SK-N-SH (cell line): ENCODE measurements around the gene INTS6. TPM values are rescaled to one million over a fixed set of nuclear protein-coding genes. Genes with fewer than 3 reads are reported as not detected.

ENCODE experiments used
- CTCF ChIA-PET: fragments of 300-600, 350-600 bp; formaldehyde crosslinking; extraction: SDS; loops from one replicate; lab custom pipeline; 2021; lab: Yijun Ruan, JAX
- POLR2A ChIA-PET: fragments of 350-600 bp; sonication (Branson Sonifier 250); formaldehyde crosslinking; extraction: SDS; loops from one replicate; lab custom pipeline; 2020; ENCODE audit warnings: antibody characterized with exemption, inconsistent platforms; lab: Yijun Ruan, JAX
- DNase-seq: peaks from one replicate; pipeline ENCODE4 v3.0.0; 2012
- H2AFZ ChIP-seq: fragments of 200-600 bp; sonication (generic); 2 replicates; pipeline ENCODE4 v1.8.1; 2016; ENCODE audit warnings: antibody characterized with exemption, mild to moderate bottlenecking, low read depth
- H3F3A ChIP-seq: fragments of 200-600 bp; sonication (generic); replicated peaks from 2 replicates; pipeline ENCODE3; 2016; ENCODE audit warnings: antibody characterized with exemption, mild to moderate bottlenecking; ENCODE audit not compliant: insufficient read depth
- H3K27ac ChIP-seq, 2 experiments: fragments of 200-500 bp in 1 of 2; fragments of 200-600 bp in 1 of 2; sonication (Bioruptor generic) in 1 of 2; sonication (generic), shearing (Covaris generic) in 1 of 2; 2 replicates each; pipeline versions ENCODE4 v1.5.1 to v1.6.1; 2014 to 2016; ENCODE audit warnings: low read depth in 2 of 2, inconsistent platforms in 1 of 2, low read length in 1 of 2, mild to moderate bottlenecking in 1 of 2, mixed read lengths in 1 of 2
- H3K27me3 ChIP-seq: fragments of 200-600 bp; sonication (generic), shearing (Covaris generic); 2 replicates; pipeline ENCODE4 v1.6.1; 2016; ENCODE audit warnings: mixed run types; ENCODE audit not compliant: insufficient read depth
- H3K36me3 ChIP-seq, 2 experiments: fragments of 200-500 bp in 1 of 2; fragments of 200-600 bp in 1 of 2; sonication (Bioruptor generic) in 1 of 2; sonication (generic) in 1 of 2; replicated peaks in 1 of 2; 2 replicates each; pipeline versions ENCODE3 to v1.5.1; 2014 to 2016; ENCODE audit warnings: low read length in 1 of 2, mild to moderate bottlenecking in 1 of 2; ENCODE audit not compliant: insufficient read depth in 2 of 2, control insufficient read depth in 1 of 2
- H3K4me1 ChIP-seq, 2 experiments: fragments of 200-500 bp in 1 of 2; fragments of 200-600 bp in 1 of 2; sonication (Bioruptor generic) in 1 of 2; sonication (generic), shearing (Covaris generic) in 1 of 2; 2 replicates each; pipeline versions ENCODE4 v1.5.1 to v1.6.1; 2014 to 2016; ENCODE audit warnings: low read depth in 1 of 2, low read length in 1 of 2, mixed run types in 1 of 2; ENCODE audit not compliant: insufficient read depth in 2 of 2, control insufficient read depth in 1 of 2
- H3K4me2 ChIP-seq: fragments of 200-600 bp; sonication (generic), shearing (Covaris generic); 2 replicates; pipeline ENCODE4 v1.6.1; 2017; ENCODE audit warnings: mixed run types
- H3K4me3 ChIP-seq, 2 experiments: fragments of 200-500 bp in 1 of 2; fragments of 200-600 bp in 1 of 2; sonication (Bioruptor generic) in 1 of 2; sonication (generic), shearing (Covaris generic) in 1 of 2; 2 replicates each; pipeline versions ENCODE4 v1.5.1 to v1.8.1; 2014 to 2016; ENCODE audit warnings: low read depth in 2 of 2, inconsistent platforms in 1 of 2, low read length in 1 of 2, mild to moderate bottlenecking in 1 of 2, mixed read lengths in 1 of 2, moderate library complexity in 1 of 2
- H3K79me2 ChIP-seq: fragments of 200-600 bp; sonication (generic); 2 replicates; pipeline ENCODE4 v1.8.1; 2017; ENCODE audit warnings: mild to moderate bottlenecking; ENCODE audit not compliant: insufficient read depth
- H3K9ac ChIP-seq: fragments of 200-600 bp; sonication (generic); 2 replicates; pipeline ENCODE4 v1.6.1; 2017; ENCODE audit warnings: mixed run types
- H3K9me2 ChIP-seq: fragments of 200-600 bp; sonication (generic); 2 replicates; pipeline ENCODE4 v1.6.1; 2017; ENCODE audit warnings: mixed run types
- H3K9me3 ChIP-seq: fragments of 200-600 bp; sonication (generic); 2 replicates; pipeline ENCODE4 v1.6.1; 2017; ENCODE audit warnings: mixed run types, mild to moderate bottlenecking, moderate library complexity
- H4K20me1 ChIP-seq: fragments of 200-600 bp; sonication (generic); 2 replicates; pipeline ENCODE4 v1.6.1; 2017; ENCODE audit warnings: mild to moderate bottlenecking, mixed run types; ENCODE audit not compliant: insufficient read depth
- EP300 ChIP-seq, 2 experiments: IDR thresholded peaks; 2 replicates each; pipeline versions ENCODE4 v1.4.0 to v1.6.1; 2012; ENCODE audit warnings: borderline replicate concordance in 1 of 2, low read depth in 1 of 2, low read length in 1 of 2
- FOSL2 ChIP-seq: IDR thresholded peaks from 2 replicates; pipeline ENCODE4 v1.4.0; 2012; ENCODE audit warnings: low read depth, mild to moderate bottlenecking, moderate library complexity, borderline replicate concordance
- FOXJ3 ChIP-seq: sonication (generic); formaldehyde crosslinking; IDR thresholded peaks from 2 replicates; pipeline ENCODE4 v1.5.1; 2020; ENCODE audit warnings: mild to moderate bottlenecking, missing genetic modification reagents
- GATA2 ChIP-seq: sonication (generic); formaldehyde crosslinking; IDR thresholded peaks from 2 replicates; pipeline ENCODE4 v1.5.0; 2020; ENCODE audit warnings: mild to moderate bottlenecking, missing genetic modification reagents
- MEF2A ChIP-seq: IDR thresholded peaks from 2 replicates; pipeline ENCODE4 v1.4.0; 2012; ENCODE audit warnings: low read depth, borderline replicate concordance
- POLR2AphosphoS5 ChIP-seq: IDR thresholded peaks from 2 replicates; pipeline ENCODE4 v1.6.1; 2012; ENCODE audit warnings: low read depth, low read length
- RFX5 ChIP-seq: IDR thresholded peaks from 2 replicates; pipeline ENCODE4 v1.6.1; 2012; ENCODE audit warnings: mild to moderate bottlenecking, improper control_type of control experiment, low read length
- WGBS: methylation state at CpG from one replicate; pipeline ENCODE4 v1.1.6; 2017; ENCODE audit warnings: low lambda C conversion rate; 5-methylcytosine and 5-hydroxymethylcytosine counted together
- polyA plus RNA-seq, 3 experiments: library from polyadenylated mRNA; depleted of rRNA; stranded (reverse); fragments of >200 nt; gene quantifications; 2 replicates each; pipeline ENCODE4 v1.2.3, GENCODE V29; 2012
- TF ChIP-seq, protein P1 (sequence below): fragments of 200-600 bp; sonication (generic); IDR thresholded peaks from 2 replicates; pipeline ENCODE4 v1.6.1; 2017; ENCODE audit warnings: antibody characterized with exemption, mild to moderate bottlenecking, moderate library complexity
- TF ChIP-seq, protein P2 (sequence below): fragments of 150-350 bp; IDR thresholded peaks from 2 replicates; pipeline ENCODE4 v1.6.1; 2016; ENCODE audit warnings: mild to moderate bottlenecking, low read depth, low read length
- TF ChIP-seq, protein P3 (sequence below): IDR thresholded peaks from 2 replicates; pipeline ENCODE4 v1.4.0; 2012; ENCODE audit warnings: low read depth
- TF ChIP-seq, protein P4 (sequence below): IDR thresholded peaks from 2 replicates; pipeline ENCODE4 v1.4.0; 2012; ENCODE audit warnings: low read depth, borderline replicate concordance
- TF ChIP-seq, protein P5 (sequence below): fragments of 150-350 bp; IDR thresholded peaks from 2 replicates; pipeline ENCODE4 v1.6.1; 2017; ENCODE audit warnings: antibody characterized with exemption, low read length, low read depth, borderline replicate concordance
- TF ChIP-seq, protein P6 (sequence below): IDR thresholded peaks from 2 replicates; pipeline ENCODE4; 2012

The INTS6 gene
- polyA plus RNA-seq, 1 of the 3 experiments (the other 2 are of a cell fraction): 7.7 TPM

DNA sequence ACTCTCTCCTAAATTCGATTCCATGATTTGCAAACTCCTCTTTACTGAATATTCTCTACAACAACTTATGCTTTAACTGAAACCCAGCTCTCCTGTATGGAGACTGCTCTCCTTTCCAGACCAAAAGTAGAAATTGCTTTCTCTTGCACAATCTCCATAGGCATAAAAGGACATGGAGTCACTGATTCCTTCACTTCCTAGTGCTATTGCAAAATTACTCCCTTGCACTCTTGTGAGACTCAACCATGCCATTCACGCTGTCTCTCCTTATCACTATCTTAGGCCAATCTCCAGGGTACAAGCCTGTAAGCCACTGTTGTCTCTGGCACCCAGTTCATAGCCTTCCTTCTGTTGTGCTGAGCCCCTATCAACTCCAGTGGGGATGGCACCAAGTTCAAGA is 82.7 kb downstream of the INTS6 start:
- no peak overlapping the region for H3K4me2 ChIP-seq
- H3K9me2 ChIP-seq: no peaks in the 10 kb centered on the region; the same call in 1 of the 2 replicates
- ChIA-PET CTCF (interaction anchor here (1.2 to 1.3 kb wide), 2 partner anchors 24 to 84 kb away, joined by 3 read pairs; no protein-coding TSS in a partner anchor), POLR2A (no interaction called here)
- H3K79me2 ChIP-seq: no peaks in the 10 kb centered on the region
- no peak overlapping the region for H3K4me3 ChIP-seq
- H4K20me1 ChIP-seq: no peaks in the 10 kb centered on the region
- no peak overlapping the region for H3K9ac ChIP-seq
- TF ChIP-seq, protein P1, sequence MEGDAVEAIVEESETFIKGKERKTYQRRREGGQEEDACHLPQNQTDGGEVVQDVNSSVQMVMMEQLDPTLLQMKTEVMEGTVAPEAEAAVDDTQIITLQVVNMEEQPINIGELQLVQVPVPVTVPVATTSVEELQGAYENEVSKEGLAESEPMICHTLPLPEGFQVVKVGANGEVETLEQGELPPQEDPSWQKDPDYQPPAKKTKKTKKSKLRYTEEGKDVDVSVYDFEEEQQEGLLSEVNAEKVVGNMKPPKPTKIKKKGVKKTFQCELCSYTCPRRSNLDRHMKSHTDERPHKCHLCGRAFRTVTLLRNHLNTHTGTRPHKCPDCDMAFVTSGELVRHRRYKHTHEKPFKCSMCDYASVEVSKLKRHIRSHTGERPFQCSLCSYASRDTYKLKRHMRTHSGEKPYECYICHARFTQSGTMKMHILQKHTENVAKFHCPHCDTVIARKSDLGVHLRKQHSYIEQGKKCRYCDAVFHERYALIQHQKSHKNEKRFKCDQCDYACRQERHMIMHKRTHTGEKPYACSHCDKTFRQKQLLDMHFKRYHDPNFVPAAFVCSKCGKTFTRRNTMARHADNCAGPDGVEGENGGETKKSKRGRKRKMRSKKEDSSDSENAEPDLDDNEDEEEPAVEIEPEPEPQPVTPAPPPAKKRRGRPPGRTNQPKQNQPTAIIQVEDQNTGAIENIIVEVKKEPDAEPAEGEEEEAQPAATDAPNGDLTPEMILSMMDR: no peak
- TF ChIP-seq, protein P2, sequence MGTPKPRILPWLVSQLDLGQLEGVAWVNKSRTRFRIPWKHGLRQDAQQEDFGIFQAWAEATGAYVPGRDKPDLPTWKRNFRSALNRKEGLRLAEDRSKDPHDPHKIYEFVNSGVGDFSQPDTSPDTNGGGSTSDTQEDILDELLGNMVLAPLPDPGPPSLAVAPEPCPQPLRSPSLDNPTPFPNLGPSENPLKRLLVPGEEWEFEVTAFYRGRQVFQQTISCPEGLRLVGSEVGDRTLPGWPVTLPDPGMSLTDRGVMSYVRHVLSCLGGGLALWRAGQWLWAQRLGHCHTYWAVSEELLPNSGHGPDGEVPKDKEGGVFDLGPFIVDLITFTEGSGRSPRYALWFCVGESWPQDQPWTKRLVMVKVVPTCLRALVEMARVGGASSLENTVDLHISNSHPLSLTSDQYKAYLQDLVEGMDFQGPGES: no peak
- no peak overlapping the region for H2AFZ ChIP-seq
- H3K9me3 ChIP-seq: no peaks in the 10 kb centered on the region
- peaks cover 72 to 92% of the 10 kb centered on the region in 2 experiments for H3K36me3 ChIP-seq
- H3F3A ChIP-seq: peaks cover 6% of the 10 kb centered on the region
- peaks cover 0 to 3% of the 10 kb centered on the region in 2 experiments; a peak in 2 of 4 replicates for H3K4me1 ChIP-seq
- no peaks in the 10 kb centered on the region for H3K27me3 ChIP-seq
- DNase-seq: no peak
- H3K27ac ChIP-seq: no peak overlapping the region
- WGBS: 97% methylated on average over 2 of the region's 2 CpGs

DNA sequence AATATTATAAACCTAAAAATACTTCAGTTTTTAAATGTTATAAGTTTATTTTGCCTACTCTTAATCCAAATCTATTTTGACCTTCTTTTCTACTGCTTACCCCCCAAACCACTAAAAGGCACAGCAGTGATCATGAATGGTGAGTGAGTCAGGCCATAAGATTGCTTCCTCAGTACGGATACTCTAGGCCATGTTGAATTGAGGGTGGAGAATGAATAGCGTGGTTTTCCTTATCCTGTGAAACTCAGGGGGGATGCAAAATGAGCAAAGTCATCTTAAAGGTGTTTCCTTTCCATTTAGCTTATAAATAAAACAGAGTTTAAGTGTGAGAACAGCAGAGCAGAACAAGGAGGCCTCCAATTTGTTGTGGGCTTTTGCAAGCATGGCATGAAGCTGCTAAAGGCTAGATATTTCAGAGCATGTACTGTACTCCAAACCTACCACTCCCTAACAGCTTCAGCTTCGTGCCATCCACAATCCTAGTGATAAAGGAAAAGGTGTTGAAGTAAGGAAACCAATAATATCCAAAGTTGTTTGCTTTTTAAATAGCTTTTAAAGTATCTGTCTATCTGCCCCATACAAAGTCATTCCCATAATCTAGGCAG is 88.3 kb downstream of the INTS6 start:
- H3F3A ChIP-seq: peaks cover 3% of the 10 kb centered on the region
- POLR2A ChIA-PET: no interaction called here
- H2AFZ ChIP-seq: no peak overlapping the region
- peak; percentile 18; the same call in 1 of the 2 replicates for TF ChIP-seq FOSL2
- no peak for TF ChIP-seq POLR2AphosphoS5
- H4K20me1 ChIP-seq: no peaks in the 10 kb centered on the region
- no peak overlapping the region for H3K4me3 ChIP-seq
- peaks cover 83 to 93% of the 10 kb centered on the region in 2 experiments for H3K36me3 ChIP-seq
- no peak overlapping the region for H3K4me2 ChIP-seq
- H3K9me3 ChIP-seq: no peaks in the 10 kb centered on the region
- H3K27ac ChIP-seq: peak overlapping the region in 1 of 2 experiments; percentile 31; a peak in 1 of 4 replicates
- CTCF ChIA-PET: no interaction called here
- H3K9me2 ChIP-seq: no peaks in the 10 kb centered on the region; the same call in 1 of the 2 replicates
- DNase-seq: no peak
- no peaks in the 10 kb centered on the region; a peak in 1 of 4 replicates for H3K4me1 ChIP-seq
- no peaks in the 10 kb centered on the region for H3K27me3 ChIP-seq
- no peaks in the 10 kb centered on the region for H3K79me2 ChIP-seq
- H3K9ac ChIP-seq: no peak overlapping the region
- WGBS: 70% methylated on average over 3 of the region's 3 CpGs

DNA sequence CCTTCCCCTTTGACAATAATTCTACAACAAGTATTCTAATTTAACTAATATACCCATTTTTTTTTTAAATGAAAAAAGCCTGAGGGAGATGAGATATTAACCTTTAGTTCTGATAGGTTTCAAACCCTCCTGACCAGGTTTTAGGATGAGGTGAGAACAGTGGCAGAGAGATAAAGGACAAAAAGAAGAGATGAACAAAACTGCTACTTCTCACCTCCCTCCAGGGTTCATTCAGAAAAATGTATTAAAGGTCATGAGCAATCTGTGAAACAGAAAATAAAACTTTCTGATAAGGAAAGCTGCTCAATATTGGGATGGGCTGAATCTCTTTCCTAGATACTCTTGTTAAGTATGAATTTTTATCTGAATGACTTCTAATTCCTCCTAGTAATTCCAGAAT is 89.2 kb downstream of the INTS6 start:
- H3K27ac ChIP-seq: no peak overlapping the region
- H3K79me2 ChIP-seq: no peaks in the 10 kb centered on the region
- no peaks in the 10 kb centered on the region; the same call in 1 of the 2 replicates for H3K9me2 ChIP-seq
- H3K27me3 ChIP-seq: no peaks in the 10 kb centered on the region
- no peak overlapping the region for H2AFZ ChIP-seq
- CTCF ChIA-PET: no interaction called here
- peaks cover 76 to 84% of the 10 kb centered on the region in 2 experiments for H3K36me3 ChIP-seq
- no peak overlapping the region for H3K4me3 ChIP-seq
- POLR2A ChIA-PET: no interaction called here
- H3K4me2 ChIP-seq: no peak overlapping the region
- no peak overlapping the region for H3K9ac ChIP-seq
- no peaks in the 10 kb centered on the region for H4K20me1 ChIP-seq
- no peak for DNase-seq
- H3K9me3 ChIP-seq: no peaks in the 10 kb centered on the region
- no peaks in the 10 kb centered on the region; a peak in 1 of 4 replicates for H3K4me1 ChIP-seq
- H3F3A ChIP-seq: no peaks in the 10 kb centered on the region
- no peak for TF ChIP-seq FOXJ3
- TF ChIP-seq GATA2 (CRISPR knock-in tag): no peak
- TF ChIP-seq, protein P3, sequence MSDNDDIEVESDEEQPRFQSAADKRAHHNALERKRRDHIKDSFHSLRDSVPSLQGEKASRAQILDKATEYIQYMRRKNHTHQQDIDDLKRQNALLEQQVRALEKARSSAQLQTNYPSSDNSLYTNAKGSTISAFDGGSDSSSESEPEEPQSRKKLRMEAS: no peak
- TF ChIP-seq POLR2AphosphoS5: no peak
- TF ChIP-seq RFX5: no peak
- TF ChIP-seq, protein P4, sequence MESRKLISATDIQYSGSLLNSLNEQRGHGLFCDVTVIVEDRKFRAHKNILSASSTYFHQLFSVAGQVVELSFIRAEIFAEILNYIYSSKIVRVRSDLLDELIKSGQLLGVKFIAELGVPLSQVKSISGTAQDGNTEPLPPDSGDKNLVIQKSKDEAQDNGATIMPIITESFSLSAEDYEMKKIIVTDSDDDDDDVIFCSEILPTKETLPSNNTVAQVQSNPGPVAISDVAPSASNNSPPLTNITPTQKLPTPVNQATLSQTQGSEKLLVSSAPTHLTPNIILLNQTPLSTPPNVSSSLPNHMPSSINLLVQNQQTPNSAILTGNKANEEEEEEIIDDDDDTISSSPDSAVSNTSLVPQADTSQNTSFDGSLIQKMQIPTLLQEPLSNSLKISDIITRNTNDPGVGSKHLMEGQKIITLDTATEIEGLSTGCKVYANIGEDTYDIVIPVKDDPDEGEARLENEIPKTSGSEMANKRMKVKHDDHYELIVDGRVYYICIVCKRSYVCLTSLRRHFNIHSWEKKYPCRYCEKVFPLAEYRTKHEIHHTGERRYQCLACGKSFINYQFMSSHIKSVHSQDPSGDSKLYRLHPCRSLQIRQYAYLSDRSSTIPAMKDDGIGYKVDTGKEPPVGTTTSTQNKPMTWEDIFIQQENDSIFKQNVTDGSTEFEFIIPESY: no peak
- TF ChIP-seq, protein P5, sequence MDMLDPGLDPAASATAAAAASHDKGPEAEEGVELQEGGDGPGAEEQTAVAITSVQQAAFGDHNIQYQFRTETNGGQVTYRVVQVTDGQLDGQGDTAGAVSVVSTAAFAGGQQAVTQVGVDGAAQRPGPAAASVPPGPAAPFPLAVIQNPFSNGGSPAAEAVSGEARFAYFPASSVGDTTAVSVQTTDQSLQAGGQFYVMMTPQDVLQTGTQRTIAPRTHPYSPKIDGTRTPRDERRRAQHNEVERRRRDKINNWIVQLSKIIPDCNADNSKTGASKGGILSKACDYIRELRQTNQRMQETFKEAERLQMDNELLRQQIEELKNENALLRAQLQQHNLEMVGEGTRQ: no peak
- TF ChIP-seq MEF2A: no peak
- TF ChIP-seq, protein P6, sequence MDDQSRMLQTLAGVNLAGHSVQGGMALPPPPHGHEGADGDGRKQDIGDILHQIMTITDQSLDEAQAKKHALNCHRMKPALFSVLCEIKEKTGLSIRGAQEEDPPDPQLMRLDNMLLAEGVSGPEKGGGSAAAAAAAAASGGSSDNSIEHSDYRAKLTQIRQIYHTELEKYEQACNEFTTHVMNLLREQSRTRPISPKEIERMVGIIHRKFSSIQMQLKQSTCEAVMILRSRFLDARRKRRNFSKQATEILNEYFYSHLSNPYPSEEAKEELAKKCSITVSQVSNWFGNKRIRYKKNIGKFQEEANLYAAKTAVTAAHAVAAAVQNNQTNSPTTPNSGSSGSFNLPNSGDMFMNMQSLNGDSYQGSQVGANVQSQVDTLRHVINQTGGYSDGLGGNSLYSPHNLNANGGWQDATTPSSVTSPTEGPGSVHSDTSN: no peak
- no peak for TF ChIP-seq EP300 (IDR thresholded peaks at IDR 0.05; ENCODE audit: borderline replicate concordance in 1 of 2, low read depth in 1 of 2, low read length in 1 of 2)
